Hepatocyte (in vitro differentiated cells): ENCODE data around the gene INPP5D.

Source experiments
- EZH2phosphoT487 ChIP-seq: fragments of 200-600 bp; sonication (generic); IDR thresholded peaks from one replicate; pipeline ENCODE4 v1.6.1; 2018; ENCODE audit warnings: antibody characterized with exemption, mild to moderate bottlenecking, low read depth, moderate library complexity; ENCODE audit not compliant: unreplicated experiment, severe bottlenecking
- TF ChIP-seq, protein P1 (sequence below): fragments of 200-600 bp; sonication (generic); IDR thresholded peaks from 2 replicates; pipeline ENCODE4 v1.5.1; 2016; ENCODE audit warnings: antibody characterized with exemption, mild to moderate bottlenecking; ENCODE audit not compliant: poor library complexity

DNA sequence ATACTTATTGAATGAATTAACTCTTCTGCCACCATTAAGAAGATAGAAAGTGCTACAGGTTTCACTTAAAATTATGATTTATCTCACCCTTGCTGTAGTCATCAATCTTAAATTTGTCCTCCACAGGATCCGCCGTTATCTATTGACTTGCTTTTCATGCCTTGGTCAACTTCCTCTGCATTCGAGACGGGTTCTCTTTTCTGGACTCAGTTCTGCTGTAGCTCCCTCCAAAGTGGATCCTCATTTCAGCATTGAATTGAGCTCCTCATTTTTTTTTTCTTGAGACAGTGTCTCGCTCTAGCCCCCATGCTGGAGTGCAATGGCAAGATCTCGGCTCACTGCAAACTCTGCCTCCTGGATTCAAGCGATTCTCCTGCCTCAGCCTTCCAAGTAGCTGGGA lies 27.6 kb downstream of the INPP5D start:
- TF ChIP-seq, protein P1, sequence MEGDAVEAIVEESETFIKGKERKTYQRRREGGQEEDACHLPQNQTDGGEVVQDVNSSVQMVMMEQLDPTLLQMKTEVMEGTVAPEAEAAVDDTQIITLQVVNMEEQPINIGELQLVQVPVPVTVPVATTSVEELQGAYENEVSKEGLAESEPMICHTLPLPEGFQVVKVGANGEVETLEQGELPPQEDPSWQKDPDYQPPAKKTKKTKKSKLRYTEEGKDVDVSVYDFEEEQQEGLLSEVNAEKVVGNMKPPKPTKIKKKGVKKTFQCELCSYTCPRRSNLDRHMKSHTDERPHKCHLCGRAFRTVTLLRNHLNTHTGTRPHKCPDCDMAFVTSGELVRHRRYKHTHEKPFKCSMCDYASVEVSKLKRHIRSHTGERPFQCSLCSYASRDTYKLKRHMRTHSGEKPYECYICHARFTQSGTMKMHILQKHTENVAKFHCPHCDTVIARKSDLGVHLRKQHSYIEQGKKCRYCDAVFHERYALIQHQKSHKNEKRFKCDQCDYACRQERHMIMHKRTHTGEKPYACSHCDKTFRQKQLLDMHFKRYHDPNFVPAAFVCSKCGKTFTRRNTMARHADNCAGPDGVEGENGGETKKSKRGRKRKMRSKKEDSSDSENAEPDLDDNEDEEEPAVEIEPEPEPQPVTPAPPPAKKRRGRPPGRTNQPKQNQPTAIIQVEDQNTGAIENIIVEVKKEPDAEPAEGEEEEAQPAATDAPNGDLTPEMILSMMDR = no peak
- no peak for TF ChIP-seq EZH2phosphoT487
